Right lobe of liver (tissue), 4 donors: Measurements from ENCODE around the gene ISM1.

Experiments
- CTCF ChIP-seq, 4 donors: fragments of 200-600 bp in 3 of 4; fragments of 450-650 bp in 1 of 4; IDR thresholded peaks; one replicate each; pipeline versions ENCODE4 v1.5.1 to v1.8.0; 2016 to 2022; ENCODE audit warnings: antibody characterized with exemption in 4 of 4, mild to moderate bottlenecking in 2 of 4
- POLR2A ChIP-seq: fragments of 450-650 bp; IDR thresholded peaks from one replicate; pipeline ENCODE4 v1.6.1; 2017; ENCODE audit warnings: antibody characterized with exemption, mild to moderate bottlenecking
- donor health status: DM: no; HTN: no; CAD: no.
- donor health status: DM: no; HTN: no; CAD: no.
- donor health status: DM: no; HTN: yes; CAD: no.

- TF ChIP-seq CTCF (IDR thresholded peaks at IDR 0.05), result no peak
- TF ChIP-seq POLR2A, result no peak
Observed at GRCh38 chr20:13245250-13245723, 24.2 kb downstream of the ISM1 start.
